Activated naive CD4-positive, alpha-beta T cell treated with Interleukin-2 at 50 U/mL for 16 hours (primary cell): ENCODE data around the gene CAMTA1.

Experiments
- DNase-seq: peaks from one replicate; pipeline ENCODE4 v3.0.0-alpha.2; 2020

The CAMTA1 gene

GRCh38 chr1:7448986-7449385 lies 663.7 kb downstream of the CAMTA1 start:
- no peak for DNase-seq

- DNase-seq: no peak
These were observed 664.5 kb downstream of the CAMTA1 start for GRCh38 chr1:7449750-7450149.

- DNase-seq: no peak
These were observed 665.6 kb downstream of the CAMTA1 start for GRCh38 chr1:7450838-7451237.

GRCh38 chr1:7453038-7453437 lies 667.8 kb downstream of the CAMTA1 start:
- DNase-seq: no peak

- no peak for DNase-seq
These were observed 669.0 kb downstream of the CAMTA1 start for GRCh38 chr1:7454052-7454815.

- no peak for DNase-seq
These were observed 669.9 kb downstream of the CAMTA1 start for GRCh38 chr1:7454895-7455784.

GRCh38 chr1:7455796-7456721 lies 670.8 kb downstream of the CAMTA1 start:
- no peak for DNase-seq

GRCh38 chr1:7456722-7457082 lies 671.4 kb downstream of the CAMTA1 start:
- DNase-seq: no peak

- DNase-seq: no peak
These were observed 672.6 kb downstream of the CAMTA1 start for GRCh38 chr1:7457811-7458210.

- DNase-seq: no peak
These were observed 673.7 kb downstream of the CAMTA1 start for GRCh38 chr1:7458946-7459345.

GRCh38 chr1:7459914-7460313 lies 674.7 kb downstream of the CAMTA1 start:
- DNase-seq: no peak

- DNase-seq: no peak
These were observed 675.6 kb downstream of the CAMTA1 start for GRCh38 chr1:7460807-7461206.

- no peak for DNase-seq
These were observed 677.4 kb downstream of the CAMTA1 start for GRCh38 chr1:7462617-7463016.

GRCh38 chr1:7463526-7463925 lies 678.3 kb downstream of the CAMTA1 start:
- no peak for DNase-seq

GRCh38 chr1:7464736-7465135 lies 679.5 kb downstream of the CAMTA1 start:
- DNase-seq: no peak

GRCh38 chr1:7467476-7468175 lies 682.4 kb downstream of the CAMTA1 start:
- DNase-seq: no peak

GRCh38 chr1:7468248-7468647 lies 683.0 kb downstream of the CAMTA1 start:
- DNase-seq: no peak

GRCh38 chr1:7469255-7469938 lies 684.1 kb downstream of the CAMTA1 start:
- no peak for DNase-seq

- DNase-seq: no peak
These were observed 685.8 kb downstream of the CAMTA1 start for GRCh38 chr1:7470904-7471638.

- no peak for DNase-seq
These were observed 686.6 kb downstream of the CAMTA1 start for GRCh38 chr1:7471836-7472235.
